HG03457 (cell line): ENCODE measurements around the gene IST1.

ENCODE experiments used
- ATAC-seq: cut with Tn5 transposase; IDR thresholded peaks from one replicate; pipeline ENCODE4 v1.9.1; 2021; ENCODE audit warnings: moderate number of reproducible peaks; ENCODE audit not compliant: unreplicated experiment

IST1 gene

GRCh38 chr16:71916397-71916920, 21.1 kb downstream of the IST1 start:
- ATAC-seq = no peak

GRCh38 chr16:71917900-71918299, 22.6 kb downstream of the IST1 start:
- no peak for ATAC-seq

- no peak for ATAC-seq
These were observed 23.7 kb downstream of the IST1 start for GRCh38 chr16:71919035-71919434.

- ATAC-seq = no peak
These were observed 25.3 kb downstream of the IST1 start for GRCh38 chr16:71920658-71921057.

GRCh38 chr16:71923941-71924690, 28.8 kb downstream of the IST1 start:
- ATAC-seq = no peak

GRCh38 chr16:71924710-71925109, 29.4 kb downstream of the IST1 start:
- ATAC-seq = no peak

- ATAC-seq = no peak
These were observed 32.1 kb downstream of the IST1 start for GRCh38 chr16:71927383-71927782.

- ATAC-seq = no peak
These were observed 32.5 kb downstream of the IST1 start for GRCh38 chr16:71927787-71928186.

- no peak for ATAC-seq
These were observed 33.7 kb downstream of the IST1 start for GRCh38 chr16:71929048-71929447.

- no peak for ATAC-seq
These were observed 34.8 kb downstream of the IST1 start for GRCh38 chr16:71930013-71930563.

- no peak for ATAC-seq
These were observed 35.7 kb downstream of the IST1 start for GRCh38 chr16:71931001-71931400.

GRCh38 chr16:71931599-71931998, 36.3 kb downstream of the IST1 start:
- ATAC-seq = no peak

- ATAC-seq = no peak
These were observed 37.7 kb downstream of the IST1 start for GRCh38 chr16:71933017-71933416.

- no peak for ATAC-seq
These were observed 38.8 kb downstream of the IST1 start for GRCh38 chr16:71933913-71934695.

- no peak for ATAC-seq
These were observed 42.7 kb downstream of the IST1 start for GRCh38 chr16:71937868-71938510.

GRCh38 chr16:71943887-71944286, 48.6 kb downstream of the IST1 start:
- no peak for ATAC-seq

- ATAC-seq = no peak
These were observed 50.3 kb downstream of the IST1 start for GRCh38 chr16:71945616-71946015.

- no peak for ATAC-seq
These were observed 57.5 kb downstream of the IST1 start for GRCh38 chr16:71952825-71953224.

- no peak for ATAC-seq
These were observed 58.8 kb downstream of the IST1 start for GRCh38 chr16:71954180-71954579.

- ATAC-seq = no peak
These were observed 59.4 kb downstream of the IST1 start for GRCh38 chr16:71954699-71955195.

GRCh38 chr16:71956486-71956885, 61.2 kb downstream of the IST1 start:
- ATAC-seq = no peak
